Measurements from ENCODE around the gene GLRA1.

Gene GLRA1

DNA sequence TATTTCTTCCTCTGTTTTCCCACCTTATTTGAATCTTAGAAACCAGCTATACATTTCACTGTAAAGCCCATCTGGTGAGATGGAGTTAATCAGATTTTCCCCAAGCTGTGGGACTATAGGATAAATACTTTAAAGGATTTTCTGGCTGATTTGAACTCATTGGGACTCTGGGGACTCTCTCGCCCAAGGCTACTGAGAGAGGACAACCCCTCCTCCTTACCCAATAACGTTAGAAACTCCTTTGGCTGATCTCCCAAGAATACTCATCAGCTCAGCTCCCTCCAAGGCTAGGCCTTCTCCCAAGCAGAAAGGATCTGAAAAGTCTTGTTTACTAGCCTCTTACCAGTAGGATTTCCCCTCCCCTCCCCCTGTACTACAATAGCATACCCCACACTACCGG lies 1.5 kb upstream of the GLRA1 start:
- TF ChIP-seq, protein P1, sequence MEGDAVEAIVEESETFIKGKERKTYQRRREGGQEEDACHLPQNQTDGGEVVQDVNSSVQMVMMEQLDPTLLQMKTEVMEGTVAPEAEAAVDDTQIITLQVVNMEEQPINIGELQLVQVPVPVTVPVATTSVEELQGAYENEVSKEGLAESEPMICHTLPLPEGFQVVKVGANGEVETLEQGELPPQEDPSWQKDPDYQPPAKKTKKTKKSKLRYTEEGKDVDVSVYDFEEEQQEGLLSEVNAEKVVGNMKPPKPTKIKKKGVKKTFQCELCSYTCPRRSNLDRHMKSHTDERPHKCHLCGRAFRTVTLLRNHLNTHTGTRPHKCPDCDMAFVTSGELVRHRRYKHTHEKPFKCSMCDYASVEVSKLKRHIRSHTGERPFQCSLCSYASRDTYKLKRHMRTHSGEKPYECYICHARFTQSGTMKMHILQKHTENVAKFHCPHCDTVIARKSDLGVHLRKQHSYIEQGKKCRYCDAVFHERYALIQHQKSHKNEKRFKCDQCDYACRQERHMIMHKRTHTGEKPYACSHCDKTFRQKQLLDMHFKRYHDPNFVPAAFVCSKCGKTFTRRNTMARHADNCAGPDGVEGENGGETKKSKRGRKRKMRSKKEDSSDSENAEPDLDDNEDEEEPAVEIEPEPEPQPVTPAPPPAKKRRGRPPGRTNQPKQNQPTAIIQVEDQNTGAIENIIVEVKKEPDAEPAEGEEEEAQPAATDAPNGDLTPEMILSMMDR (IDR thresholded peaks at IDR 0.05; ENCODE audit: borderline replicate concordance, control extremely low read depth, extremely low read depth, insufficient read depth, missing control alignments): no peak
- DNase-seq (ENCODE audit: low spot score): no peak
- in situ Hi-C loops (cut with MboI; ENCODE audit: low sequenced_read_pairs, unreplicated experiment): no loop called here

DNA sequence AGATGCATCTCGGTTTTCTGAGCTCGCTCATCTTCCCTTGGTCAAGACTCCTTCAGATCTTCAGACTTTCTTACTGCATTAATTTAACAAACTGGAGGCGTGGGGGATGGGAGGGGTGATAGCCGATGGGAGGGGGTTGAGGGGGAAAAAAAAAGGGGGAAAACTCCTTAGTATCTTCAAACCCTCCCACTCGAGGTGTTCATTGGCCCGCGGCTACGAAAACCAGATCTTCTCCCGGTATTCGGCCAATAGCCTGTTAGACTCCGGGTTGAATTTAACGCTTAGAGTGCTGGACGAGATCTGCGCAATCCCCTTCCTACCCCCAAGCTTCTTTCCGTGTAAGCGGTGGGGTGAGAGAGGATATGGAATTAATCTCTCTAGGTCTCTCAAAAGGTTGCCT lies 689 bp upstream of the GLRA1 start:
- in situ Hi-C loops (cut with MboI; ENCODE audit: low sequenced_read_pairs, unreplicated experiment): no loop called here
- no peak for DNase-seq (ENCODE audit: low spot score)
- TF ChIP-seq, protein P1 (IDR thresholded peaks at IDR 0.05; ENCODE audit: borderline replicate concordance, control extremely low read depth, extremely low read depth, insufficient read depth, missing control alignments): no peak

DNA sequence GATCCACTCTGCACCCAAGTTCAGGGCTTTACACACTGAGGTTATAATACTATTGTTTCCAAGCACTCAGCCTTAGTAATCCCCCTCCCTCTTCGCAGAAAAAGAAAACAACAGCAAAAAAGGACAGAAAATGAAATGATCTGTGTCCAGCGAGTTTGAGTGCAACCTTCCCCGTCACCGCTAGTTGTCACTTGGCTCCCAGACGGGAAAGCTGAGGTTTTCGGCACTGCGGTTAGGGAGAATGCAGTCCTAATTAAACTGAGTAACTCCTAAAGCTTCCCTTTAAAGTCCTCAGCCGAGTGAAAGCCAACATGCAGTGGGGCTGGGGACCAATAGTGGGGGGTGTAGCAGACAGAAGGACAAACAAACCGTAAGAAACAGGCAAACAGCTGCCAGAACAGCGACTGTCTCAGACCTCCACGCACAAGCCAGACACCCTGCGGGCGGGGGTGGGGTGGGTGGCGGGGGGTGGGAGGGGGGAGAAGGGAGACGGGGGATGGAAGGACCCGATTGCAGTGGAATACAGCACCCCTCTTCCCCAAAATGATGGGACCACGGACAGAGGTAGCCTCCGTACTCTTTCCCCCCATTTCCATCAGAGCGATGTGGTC lies 680 bp downstream of the GLRA1 start:
- TF ChIP-seq, protein P1 (IDR thresholded peaks at IDR 0.05; ENCODE audit: borderline replicate concordance, control extremely low read depth, extremely low read depth, insufficient read depth, missing control alignments): no peak
- DNase-seq (ENCODE audit: low spot score): peak; percentile 16
- in situ Hi-C loops (cut with MboI; ENCODE audit: low sequenced_read_pairs, unreplicated experiment): no loop called here

DNA sequence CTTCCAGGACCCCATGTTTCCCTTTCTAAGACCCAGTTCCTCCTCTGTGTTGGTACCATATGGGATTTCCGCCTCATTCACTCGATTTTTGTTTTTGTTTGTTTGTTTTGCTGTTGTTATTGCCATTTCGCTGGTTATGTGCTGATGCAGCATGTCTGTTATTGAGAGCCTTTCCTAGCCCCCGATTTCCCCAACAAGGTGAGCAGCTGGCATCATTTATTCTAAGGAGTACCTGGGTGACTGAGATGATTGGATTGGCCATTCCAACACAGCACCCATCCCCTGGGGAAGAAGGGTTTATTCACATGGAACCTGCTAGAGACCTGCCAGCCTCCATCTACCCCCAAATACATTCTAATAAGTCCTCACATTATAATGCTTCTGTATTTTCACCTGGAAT lies 2.7 kb downstream of the GLRA1 start:
- in situ Hi-C loops (cut with MboI; ENCODE audit: low sequenced_read_pairs, unreplicated experiment): no loop called here
- TF ChIP-seq, protein P1 (IDR thresholded peaks at IDR 0.05; ENCODE audit: borderline replicate concordance, control extremely low read depth, extremely low read depth, insufficient read depth, missing control alignments): no peak
- no peak for DNase-seq (ENCODE audit: low spot score)

DNA sequence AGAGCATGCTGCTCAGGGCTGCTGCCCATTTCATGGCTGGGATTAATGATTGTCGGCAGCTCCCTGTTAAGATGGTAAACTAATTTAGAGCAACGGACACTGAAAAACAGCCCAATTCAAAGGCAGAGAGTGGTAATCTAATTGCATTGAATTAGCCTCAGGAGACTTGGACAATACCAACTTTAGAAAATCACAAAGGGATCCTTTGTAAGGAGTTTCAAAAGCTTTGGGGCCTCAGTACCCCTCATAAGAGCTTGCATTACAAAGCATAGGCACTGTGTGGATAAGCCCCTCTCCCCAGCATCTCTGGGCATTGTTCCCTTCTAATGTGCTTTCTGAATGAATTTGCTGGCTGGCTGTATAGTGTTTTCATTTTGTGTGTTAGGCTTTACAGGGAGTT lies 6.7 kb downstream of the GLRA1 start:
- in situ Hi-C loops (cut with MboI; ENCODE audit: low sequenced_read_pairs, unreplicated experiment): no loop called here
- TF ChIP-seq, protein P1 (IDR thresholded peaks at IDR 0.05; ENCODE audit: borderline replicate concordance, control extremely low read depth, extremely low read depth, insufficient read depth, missing control alignments): no peak
- DNase-seq (ENCODE audit: low spot score): no peak

DNA sequence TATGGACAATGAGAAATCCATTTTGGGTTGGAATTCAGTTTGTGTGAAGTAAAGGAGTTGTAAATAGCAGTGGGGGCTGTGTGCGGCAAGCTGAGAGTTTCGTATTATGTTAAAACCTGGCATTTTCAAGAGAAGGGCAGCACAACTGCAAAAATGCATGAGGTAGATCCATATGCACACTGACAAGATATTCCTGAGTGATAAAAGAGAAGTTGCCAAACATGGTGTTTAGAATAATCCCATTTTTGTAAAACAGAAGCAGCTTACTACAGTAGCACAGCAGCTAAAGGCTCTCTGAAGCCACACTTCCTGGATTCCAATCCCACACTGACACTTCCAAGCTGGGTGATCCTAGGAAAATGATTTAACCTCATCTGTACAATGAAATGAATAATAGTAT lies 11.2 kb downstream of the GLRA1 start:
- DNase-seq (ENCODE audit: low spot score): no peak
- in situ Hi-C loops (cut with MboI; ENCODE audit: low sequenced_read_pairs, unreplicated experiment): no loop called here
- TF ChIP-seq, protein P1 (IDR thresholded peaks at IDR 0.05; ENCODE audit: borderline replicate concordance, control extremely low read depth, extremely low read depth, insufficient read depth, missing control alignments): no peak

All from GM13976 (cell line).